NCI-H2029 treated with DMSO at 0.1 percent for 48 hours (cell line): Measurements from ENCODE around the gene RBKS.
A peak's percentile ranks its signal among the peaks of the same experiment; 100 is the strongest.

ENCODE experiments used
- DNase-seq: peaks from one replicate; lab custom pipeline; 2025; lab: John Stamatoyannopoulos, UW

The RBKS gene

GRCh38 chr2:27831279-27832050, 58.7 kb downstream of the RBKS start:
- no peak for DNase-seq

- no peak for DNase-seq
These were observed 59.5 kb downstream of the RBKS start for GRCh38 chr2:27830656-27831055.

GRCh38 chr2:27829791-27830190, 60.4 kb downstream of the RBKS start:
- DNase-seq, result no peak

DNA sequence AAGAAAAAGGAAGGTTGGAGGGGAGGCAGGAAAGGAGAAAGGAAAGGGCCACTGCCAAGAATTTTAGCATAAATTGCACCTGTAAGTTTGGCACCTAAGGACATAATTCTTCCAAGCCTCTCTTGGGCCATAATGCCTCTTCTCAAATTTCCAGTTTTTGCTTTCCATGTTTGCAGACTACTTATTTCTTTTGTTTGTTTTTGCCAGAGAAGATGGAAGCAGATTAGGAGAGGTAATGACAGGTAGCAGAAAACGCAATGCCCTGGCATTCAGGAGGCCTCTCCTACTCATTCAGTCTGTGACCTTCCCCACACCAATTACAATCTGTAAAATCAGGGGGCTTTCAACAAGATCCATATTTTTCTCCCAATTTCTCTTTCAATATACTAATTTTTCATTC, 61.9 kb downstream of the RBKS start:
- DNase-seq, result peak; percentile 12

DNA sequence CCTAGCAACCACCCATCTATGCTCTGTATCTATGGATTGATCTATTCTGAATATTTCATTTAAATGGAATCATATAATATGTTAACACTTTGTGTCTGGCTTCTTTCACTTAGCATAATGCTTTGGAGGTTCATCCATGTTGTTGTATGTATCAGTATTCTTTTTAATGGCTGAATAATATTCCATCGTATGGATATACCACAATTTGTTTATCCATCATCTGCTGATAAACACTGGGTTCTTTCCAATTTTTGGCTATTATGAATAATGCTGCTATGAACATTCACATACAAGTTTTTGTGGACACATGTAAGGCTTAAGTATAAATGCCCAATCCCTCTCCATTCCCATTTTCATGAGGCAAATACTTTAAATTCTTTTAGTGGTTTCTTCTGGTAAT, 65.8 kb downstream of the RBKS start:
- no peak for DNase-seq

DNA sequence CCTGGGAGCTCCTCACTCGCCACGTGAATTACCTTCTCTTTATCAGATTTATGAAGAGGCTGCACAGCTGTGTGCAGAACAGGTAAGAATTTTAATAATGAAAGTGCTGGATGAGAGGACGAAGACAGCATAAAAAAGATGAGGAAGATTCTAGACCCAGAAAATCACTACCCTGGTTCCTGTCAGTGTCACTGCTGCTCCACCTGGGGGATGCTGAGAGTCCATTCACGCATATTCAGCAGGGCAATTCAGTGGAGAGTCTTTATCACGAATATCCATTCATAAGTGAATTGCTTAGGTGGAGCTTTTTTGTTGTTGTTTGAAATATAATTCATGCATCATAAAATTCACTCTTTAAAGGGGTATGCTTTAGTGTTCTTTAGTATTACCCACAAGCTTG, 66.6 kb downstream of the RBKS start:
- no peak for DNase-seq

- no peak for DNase-seq
These were observed 67.1 kb downstream of the RBKS start for GRCh38 chr2:27823135-27823534.

DNA sequence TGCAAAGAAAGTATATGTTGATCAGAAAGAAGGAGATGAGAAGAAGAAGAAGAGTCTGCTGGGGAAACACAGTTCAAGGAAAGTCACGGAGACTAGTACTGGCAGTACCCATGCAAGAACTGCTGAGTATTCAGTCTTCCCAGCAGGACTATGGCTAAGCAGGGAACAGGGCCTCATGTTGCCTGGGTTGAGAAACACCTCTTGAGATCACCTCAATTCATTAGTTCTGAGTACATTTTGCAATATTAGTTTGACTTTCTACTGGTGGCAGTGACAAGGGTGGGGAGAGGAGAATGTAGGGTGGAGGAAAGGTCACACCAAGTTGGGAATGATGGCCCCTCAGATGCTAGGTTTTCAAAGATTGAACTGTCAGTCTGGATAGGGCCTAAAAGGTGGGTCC, 68.1 kb downstream of the RBKS start:
- no peak for DNase-seq

DNA sequence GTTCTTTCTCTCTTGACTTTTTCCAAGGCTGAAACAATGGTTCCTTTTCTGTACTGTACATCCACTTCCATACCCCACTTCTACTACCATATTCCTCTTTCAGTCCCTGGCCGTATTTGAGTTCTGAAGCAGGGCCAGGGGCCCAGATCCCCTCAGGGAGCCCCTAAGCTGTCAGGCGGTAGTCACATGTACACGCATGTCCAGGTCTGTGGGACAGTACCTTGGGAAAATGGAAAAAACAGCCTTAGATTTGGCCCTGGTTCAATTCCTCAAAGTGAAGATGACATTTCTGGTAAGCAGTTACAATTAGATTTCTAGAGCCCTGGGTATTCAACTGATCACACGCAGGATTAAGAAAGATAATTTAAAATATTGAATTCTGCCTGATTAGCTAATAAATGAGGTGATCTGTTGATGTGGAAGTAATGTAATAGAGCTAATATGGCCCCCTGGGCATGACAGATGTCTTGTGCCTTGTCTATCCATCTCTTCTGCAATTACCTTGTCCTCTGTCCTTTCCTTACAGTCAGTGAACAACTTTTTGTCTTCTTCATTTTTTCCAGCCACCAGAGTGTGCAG, 74.2 kb downstream of the RBKS start:
- DNase-seq, result no peak

DNA sequence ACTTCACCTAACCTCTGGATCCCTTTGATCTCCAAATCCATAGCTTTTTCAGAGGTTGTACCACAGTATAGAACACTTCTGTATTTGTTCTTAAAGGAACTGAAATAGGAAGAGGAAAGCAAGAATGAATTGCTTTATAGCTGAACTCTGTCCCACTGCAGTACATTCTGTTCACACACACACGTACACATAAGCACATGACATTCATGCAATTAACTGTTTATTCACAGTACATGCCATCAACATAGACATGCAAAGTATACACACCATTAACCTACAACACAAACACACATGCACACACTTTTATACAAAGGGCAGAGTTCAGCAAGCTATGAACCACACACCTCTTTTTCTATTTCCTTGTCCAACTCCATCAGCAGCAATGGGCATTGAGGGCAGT, 75.4 kb downstream of the RBKS start:
- DNase-seq, result no peak

DNA sequence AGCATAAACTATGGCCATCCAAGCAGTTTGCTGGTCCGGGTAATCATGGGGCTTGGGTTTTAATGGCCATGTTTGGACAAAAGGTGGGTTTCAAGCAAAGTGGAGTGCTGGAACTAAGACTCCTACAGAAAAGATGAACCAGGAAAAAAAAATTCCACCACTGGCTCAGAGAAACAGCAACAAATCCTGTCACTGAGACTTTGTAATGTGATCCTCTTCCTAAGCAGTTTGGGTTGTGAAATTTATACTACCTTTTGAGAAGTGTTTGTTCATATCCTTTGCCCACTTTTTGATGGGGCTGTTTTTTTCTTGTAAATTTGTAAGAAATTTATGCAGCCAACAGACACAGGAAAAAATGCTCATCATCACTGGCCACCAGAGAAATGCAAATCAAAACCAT, 78.4 kb downstream of the RBKS start:
- DNase-seq, result no peak

DNA sequence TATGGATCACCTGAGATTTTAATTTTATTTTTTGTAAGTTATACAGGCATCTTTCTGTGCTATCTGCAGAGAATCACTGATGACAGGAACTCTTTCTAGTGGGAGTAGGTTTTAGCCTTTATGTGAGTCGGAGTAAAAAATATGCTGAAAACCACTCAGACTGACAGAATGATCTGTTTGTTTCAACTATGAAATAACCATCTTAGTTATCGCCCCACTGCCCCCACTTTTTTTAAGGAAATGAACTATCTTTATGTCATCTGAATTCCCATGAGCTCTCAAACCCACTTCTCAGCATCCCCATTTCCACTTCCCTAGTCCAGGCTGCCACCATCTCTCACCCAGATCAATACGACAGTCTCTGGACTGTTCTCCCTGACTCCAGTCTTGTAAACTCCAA, 79.7 kb downstream of the RBKS start:
- DNase-seq, result no peak

DNA sequence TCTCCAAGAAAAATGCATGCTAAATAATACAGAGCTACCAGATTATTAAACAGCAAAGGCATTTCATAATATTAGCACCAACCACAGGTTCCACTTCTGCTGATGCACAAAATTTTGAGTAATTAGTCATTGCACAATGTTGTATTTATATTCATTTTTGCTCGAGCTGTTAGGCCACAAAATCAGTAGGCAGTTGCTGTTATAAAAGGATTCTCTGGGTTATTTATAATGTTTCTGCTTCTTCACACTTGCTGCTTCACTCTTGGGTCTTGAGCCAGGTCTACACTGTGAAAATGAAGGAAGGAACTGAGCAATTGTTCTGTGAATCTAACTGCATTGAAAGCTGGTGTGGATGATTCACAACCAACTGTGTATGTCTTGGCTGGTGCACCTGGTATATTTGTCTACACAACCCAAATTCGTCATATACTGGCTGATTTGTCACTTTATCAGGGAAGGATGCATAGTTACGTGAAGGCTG, 80.4 kb downstream of the RBKS start:
- no peak for DNase-seq

- DNase-seq, result no peak
These were observed 81.2 kb downstream of the RBKS start for GRCh38 chr2:27808984-27809383.

DNA sequence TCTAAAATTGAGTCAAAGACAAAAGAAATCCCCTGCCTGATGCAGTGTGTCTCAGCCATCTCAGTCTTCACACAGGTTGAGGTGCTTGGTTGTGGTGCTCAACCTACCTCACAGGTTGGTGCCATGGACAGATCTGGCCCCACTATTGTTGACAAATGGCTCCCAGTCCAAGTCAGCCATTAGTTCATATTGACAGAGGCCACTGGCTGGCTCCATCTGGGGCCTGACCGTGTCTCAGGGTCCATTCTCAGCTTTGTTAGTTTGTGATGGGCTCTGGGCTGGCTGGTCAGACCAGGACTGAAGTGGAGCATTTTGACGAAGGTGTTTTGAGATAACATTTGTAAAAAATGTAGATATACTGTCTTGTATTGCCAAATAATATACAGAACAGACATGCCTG, 81.8 kb downstream of the RBKS start:
- DNase-seq, result no peak

DNA sequence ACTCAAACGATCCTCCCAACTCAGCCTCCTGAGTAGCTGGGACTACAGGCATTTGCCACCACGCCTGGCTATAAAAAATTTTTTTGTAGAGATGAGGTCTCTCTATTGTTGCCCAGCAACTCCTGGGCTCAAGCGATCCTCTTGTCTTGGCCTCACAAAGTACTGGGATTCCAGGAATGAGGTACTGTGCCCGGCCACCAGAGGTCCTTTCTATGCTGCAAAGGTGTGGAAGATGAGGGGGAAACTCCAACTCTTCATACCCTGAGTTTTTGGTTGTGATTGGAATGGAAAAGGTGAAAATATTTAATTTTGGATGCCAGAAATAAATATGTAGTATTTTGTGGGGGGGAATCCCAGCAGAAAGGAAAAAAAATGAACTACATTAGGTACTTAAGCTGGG, 82.7 kb downstream of the RBKS start:
- DNase-seq, result no peak

DNA sequence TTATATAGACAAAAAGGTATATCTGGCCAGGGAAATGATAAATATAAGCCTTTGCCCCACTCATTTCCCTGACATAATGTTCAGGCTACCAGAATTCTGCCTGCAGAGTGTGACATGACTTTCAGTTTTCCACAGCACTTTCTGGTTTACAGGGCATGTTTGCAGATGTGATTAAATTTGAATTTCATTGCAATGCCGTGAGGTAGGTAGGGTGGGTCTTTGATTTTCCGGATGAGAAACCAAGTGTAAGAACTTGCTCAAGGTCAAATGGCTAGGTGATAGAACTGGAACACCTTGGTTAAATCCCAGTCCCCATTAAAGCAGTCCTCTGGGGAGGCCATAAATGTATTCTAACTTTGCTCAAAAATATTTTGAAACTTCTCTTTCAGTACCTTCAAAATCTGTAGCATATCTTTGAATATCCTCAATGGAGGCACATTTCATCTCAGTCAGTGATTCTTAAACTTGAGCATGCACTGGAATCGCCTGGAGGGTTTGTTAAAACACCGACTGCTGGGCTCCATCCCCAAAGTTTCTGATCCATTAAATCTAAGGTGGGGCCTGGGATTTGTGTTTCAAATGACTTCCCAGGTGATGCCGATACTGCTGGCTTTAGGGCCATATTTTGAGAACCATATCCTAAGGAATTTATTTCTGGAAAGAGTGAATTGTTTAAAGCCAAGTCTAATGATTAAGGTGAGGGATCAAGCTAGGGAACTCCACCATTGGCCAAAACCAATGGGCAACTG, 83.7 kb downstream of the RBKS start:
- DNase-seq, result no peak

- no peak for DNase-seq
These were observed 85.0 kb downstream of the RBKS start for GRCh38 chr2:27805180-27805579.

DNA sequence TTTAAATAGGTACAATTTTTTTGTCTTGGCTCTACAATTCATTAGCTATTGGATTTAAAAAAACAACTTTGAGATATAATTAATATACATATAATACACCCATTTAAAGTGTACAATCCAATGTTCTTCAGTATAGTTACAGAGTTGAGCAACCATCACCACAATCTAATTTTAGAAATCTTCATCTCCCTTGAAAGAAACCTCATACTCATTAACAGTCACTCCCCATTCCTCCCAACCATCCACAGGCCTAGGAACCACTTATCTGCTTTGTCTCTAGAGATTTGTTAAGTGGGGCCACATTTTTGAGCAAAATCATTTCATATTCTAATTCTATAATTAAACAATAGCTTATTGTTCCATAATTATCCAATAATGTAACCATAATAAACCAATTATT, 86.0 kb downstream of the RBKS start:
- DNase-seq, result no peak

GRCh38 chr2:27803046-27803445, 87.1 kb downstream of the RBKS start:
- DNase-seq, result no peak

DNA sequence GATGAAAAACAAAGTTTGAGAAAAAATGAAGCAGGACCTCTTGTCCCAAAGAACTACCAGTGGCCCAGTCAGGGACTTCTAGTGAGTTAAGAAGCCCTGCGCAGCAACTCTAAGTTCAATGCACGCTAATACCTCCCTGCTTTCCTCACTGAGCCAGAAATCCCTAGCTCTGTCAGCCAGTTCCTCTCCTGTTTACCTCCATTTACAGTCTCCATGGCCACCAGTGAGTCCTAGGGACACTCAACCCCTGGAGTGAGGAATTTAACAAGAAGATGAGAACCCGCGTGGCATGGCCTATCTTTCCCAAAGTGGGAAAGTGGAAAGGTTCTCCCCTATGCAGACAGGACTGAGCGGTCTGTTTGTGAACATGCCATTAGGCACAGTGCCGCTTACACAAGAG, 87.6 kb downstream of the RBKS start:
- no peak for DNase-seq

- DNase-seq, result no peak
These were observed 89.3 kb downstream of the RBKS start for GRCh38 chr2:27800856-27801255.

- DNase-seq, result no peak
These were observed 90.6 kb downstream of the RBKS start for GRCh38 chr2:27799646-27800010.
